Heart left ventricle (tissue), 16 donors: ENCODE results near the gene NXPE3. TPM values are rescaled to one million over a fixed set of nuclear protein-coding genes. Genes with fewer than 3 reads are reported as not detected.

Source experiments
- ATAC-seq, 4 donors: fragments of 200-7000 bp; cut with Tn5 transposase; one replicate each; pipeline ENCODE4 v1.9.1; 2020 to 2022; ENCODE audit warnings: moderate library complexity in 4 of 4, mild to moderate bottlenecking in 3 of 4, moderate number of reproducible peaks in 1 of 4
- DNase-seq, 5 donors: peaks; one replicate each; pipeline ENCODE4 v3.0.0-alpha.2; 2020
- H3K27ac ChIP-seq, 12 donors: fragments of 200-600 bp; sonication (generic) in 4 of 12; one replicate each; pipeline versions ENCODE4 v1.5.0 to v1.8.0; 2016 to 2022; ENCODE audit warnings: mild to moderate bottlenecking in 2 of 12
- H3K27me3 ChIP-seq, 9 donors: fragments of 200-600 bp; sonication (generic) in 2 of 9; one replicate each; pipeline versions ENCODE4 v1.5.1 to v1.8.0; 2016 to 2022; ENCODE audit warnings: mild to moderate bottlenecking in 3 of 9
- H3K36me3 ChIP-seq, 9 donors: fragments of 200-600 bp; sonication (generic) in 2 of 9; one replicate each; pipeline versions ENCODE4 v1.5.0 to v1.8.0; 2018 to 2022; ENCODE audit warnings: mild to moderate bottlenecking in 2 of 9
- H3K4me1 ChIP-seq, 12 donors: fragments of 200-600 bp; sonication (generic) in 4 of 12; one replicate each; pipeline versions ENCODE4 v1.5.0 to v1.8.0; 2016 to 2022; ENCODE audit warnings: mild to moderate bottlenecking in 3 of 12
- H3K4me3 ChIP-seq, 12 donors: fragments of 200-600 bp; sonication (generic) in 4 of 12; one replicate each; pipeline versions ENCODE4 v1.5.0 to v1.8.0; 2017 to 2022; ENCODE audit warnings: mild to moderate bottlenecking in 9 of 12, moderate library complexity in 4 of 12
- H3K9me3 ChIP-seq, 12 donors: fragments of 200-600 bp; sonication (generic) in 4 of 12; one replicate each; pipeline versions ENCODE4 v1.5.0 to v1.8.0; 2016 to 2022; ENCODE audit warnings: mild to moderate bottlenecking in 1 of 12
- POLR2A ChIP-seq, 2 donors: fragments of 450-650 bp; IDR thresholded peaks; one replicate each; pipeline ENCODE4 v1.6.1; 2017; ENCODE audit warnings: antibody characterized with exemption in 2 of 2, mild to moderate bottlenecking in 2 of 2, moderate library complexity in 2 of 2
- WGBS, 4 donors: extraction: QIAGEN DNeasy Blood & Tissue Kit in 2 of 4; methylation state at CpG; one replicate each; pipeline versions ENCODE4 v1.1.5 to v1.1.7; 2013 to 2018; 5-methylcytosine and 5-hydroxymethylcytosine counted together
- intact Hi-C, 10 donors: fragments of 100-400 bp; cut with DNase I; formaldehyde crosslinking; loops; one replicate each; pipeline versions ENCODE4 v1.11.1 to v1.14.2; 2022
- polyA plus RNA-seq, 2 donors: library from polyadenylated mRNA; stranded (reverse); fragments of 200-250 nt; gene quantifications; one replicate each; pipeline ENCODE4 v1.2.3, GENCODE V29; 2013
- total RNA-seq, 9 donors: library from RNA; depleted of rRNA in 2 of 9; stranded (reverse); fragments of >200 nt in 2 of 9; fragmentation: NEBNext Ultra II Directional in 3 of 9; extraction: Animal tissue kit (Norgen Biotek cat#: 25700) in 3 of 9; gene quantifications; one replicate each; pipeline versions ENCODE4 v1.1.0 to v1.2.4, GENCODE V29; 2016 to 2023
- TF ChIP-seq, protein P1 (sequence below), 12 donors: fragments of 200-600 bp; sonication (generic) in 4 of 12; IDR thresholded peaks; one replicate each; pipeline versions ENCODE4 v1.5.0 to v1.8.0; 2018 to 2022; ENCODE audit warnings: antibody characterized with exemption in 12 of 12, mild to moderate bottlenecking in 5 of 12
- donor health status: ischemic (EF 13 %, LVEDD 7.1; RV severe dilation, severe dysfunction).
- donor health status: healthy with polysubstance abuse.
- donor health status: DM: no; HTN: yes; CAD: no.
- donor health status: DM: no; HTN: no; CAD: no.
- donor health status: ischemic (EF 25% LVEDD 6.9; RV normal size, moderate dysfunction).
- donor health status: ischemic (EF 25% LVEDD 5.7; RV mildly dilated, moderate dysfunction).
- donor health status: healthy.
- donor health status: DM: yes; HTN: yes; CAD: no.
- donor health status: ischemic (EF 35%, LVEDD 5.7; RV mildly dilated, moderate dysfunction).
- donor health status: nonischemic (EF 11% LVEDD 7.7; RV severe dilation, severe dysfunction).
- donor health status: DM: yes; HTN: yes; CAD: no.
- donor health status: PGD.
- donor health status: ischemic (EF 29% LVEDD 5.4; RV normal size, mild dysfunction).
- donor health status: nonischemic (EF 23%, LVEDD 6.1; RV moderate dilation, normal function).

The NXPE3 gene
- total and polyA plus RNA-seq, 11 donors: 13.3 to 43.8 (median 35.6) TPM

GRCh38 chr3:101853982-101854381 is 75.0 kb downstream of the NXPE3 start:
- WGBS, 4 donors: 89 to 96% (median 93%) methylated on average over 3 of the region's 3 CpGs
- no peaks in the 10 kb centered on the region for H3K9me3 ChIP-seq
- ATAC-seq (no peak), DNase-seq (no peak)
- TF ChIP-seq, protein P1, sequence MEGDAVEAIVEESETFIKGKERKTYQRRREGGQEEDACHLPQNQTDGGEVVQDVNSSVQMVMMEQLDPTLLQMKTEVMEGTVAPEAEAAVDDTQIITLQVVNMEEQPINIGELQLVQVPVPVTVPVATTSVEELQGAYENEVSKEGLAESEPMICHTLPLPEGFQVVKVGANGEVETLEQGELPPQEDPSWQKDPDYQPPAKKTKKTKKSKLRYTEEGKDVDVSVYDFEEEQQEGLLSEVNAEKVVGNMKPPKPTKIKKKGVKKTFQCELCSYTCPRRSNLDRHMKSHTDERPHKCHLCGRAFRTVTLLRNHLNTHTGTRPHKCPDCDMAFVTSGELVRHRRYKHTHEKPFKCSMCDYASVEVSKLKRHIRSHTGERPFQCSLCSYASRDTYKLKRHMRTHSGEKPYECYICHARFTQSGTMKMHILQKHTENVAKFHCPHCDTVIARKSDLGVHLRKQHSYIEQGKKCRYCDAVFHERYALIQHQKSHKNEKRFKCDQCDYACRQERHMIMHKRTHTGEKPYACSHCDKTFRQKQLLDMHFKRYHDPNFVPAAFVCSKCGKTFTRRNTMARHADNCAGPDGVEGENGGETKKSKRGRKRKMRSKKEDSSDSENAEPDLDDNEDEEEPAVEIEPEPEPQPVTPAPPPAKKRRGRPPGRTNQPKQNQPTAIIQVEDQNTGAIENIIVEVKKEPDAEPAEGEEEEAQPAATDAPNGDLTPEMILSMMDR (IDR thresholded peaks at IDR 0.05): no peak
- no peak for TF ChIP-seq POLR2A (IDR thresholded peaks at IDR 0.05)
- peaks cover 0 to 67% (median 15%) of the 10 kb centered on the region in 12 donors for H3K4me1 ChIP-seq
- intact Hi-C loops: loop anchor here in 4 of 10 donors (5.0 kb wide), 3 partner anchors 37 to 47 kb away; no protein-coding TSS in a partner anchor
- peaks cover 3 to 81% (median 71%) of the 10 kb centered on the region in 9 donors for H3K36me3 ChIP-seq
- peak overlapping the region in 1 of 12 donors; percentile 9 for H3K27ac ChIP-seq
- no peaks in the 10 kb centered on the region for H3K27me3 ChIP-seq
- H3K4me3 ChIP-seq: peak overlapping the region in 5 of 12 donors; percentile 2 to 99 (median 25)

DNA sequence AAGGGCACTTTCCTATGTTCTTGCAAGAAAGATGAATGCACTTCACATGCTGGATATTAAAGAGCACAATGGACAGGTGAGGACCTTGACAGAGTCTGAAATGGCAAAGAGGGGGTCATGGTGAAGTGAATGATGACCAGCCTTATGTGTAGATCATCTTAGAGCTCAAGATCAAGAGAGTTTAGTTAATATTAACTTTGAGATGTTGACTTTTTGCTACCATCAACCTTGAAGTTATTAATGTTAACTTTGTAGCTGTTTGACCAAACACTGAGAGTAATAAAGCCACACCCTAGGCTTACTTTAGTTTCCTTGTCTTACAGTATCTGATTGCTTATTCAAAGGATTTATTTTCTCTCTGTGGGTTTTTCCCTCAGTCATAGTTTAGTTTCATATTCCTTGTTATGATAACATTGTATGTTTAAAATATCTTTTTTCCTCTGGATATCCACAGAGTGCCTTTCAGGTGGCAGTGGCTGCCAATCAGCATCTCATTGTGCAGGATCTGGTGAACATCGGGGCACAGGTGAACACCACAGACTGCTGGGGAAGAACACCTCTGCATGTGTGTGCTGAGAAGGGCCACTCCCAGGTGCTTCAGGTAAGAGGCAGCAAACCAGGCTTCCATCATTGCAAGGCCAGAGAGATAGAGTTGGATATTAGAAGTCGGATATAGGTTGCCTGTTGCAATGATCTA is 75.7 kb downstream of the NXPE3 start:
- Histone ChIP-seq H3K36me3 (peaks cover 3 to 88% (median 78%) of the 10 kb centered on the region in 9 donors), H3K27ac (no peak overlapping the region), H3K4me1 (peaks cover 0 to 67% (median 15%) of the 10 kb centered on the region in 12 donors), H3K27me3 (no peaks in the 10 kb centered on the region), H3K9me3 (no peaks in the 10 kb centered on the region), H3K4me3 (no peak overlapping the region)
- TF ChIP-seq POLR2A (IDR thresholded peaks at IDR 0.05): no peak
- TF ChIP-seq, protein P1 (IDR thresholded peaks at IDR 0.05): no peak
- WGBS, 4 donors: 95 to 98% (median 96%) methylated on average over 2 of the region's 2 CpGs
- intact Hi-C loops: loop anchor here in 4 of 10 donors (5.0 kb wide), 3 partner anchors 37 to 47 kb away; no protein-coding TSS in a partner anchor
- no peak for ATAC-seq
- no peak for DNase-seq

DNA sequence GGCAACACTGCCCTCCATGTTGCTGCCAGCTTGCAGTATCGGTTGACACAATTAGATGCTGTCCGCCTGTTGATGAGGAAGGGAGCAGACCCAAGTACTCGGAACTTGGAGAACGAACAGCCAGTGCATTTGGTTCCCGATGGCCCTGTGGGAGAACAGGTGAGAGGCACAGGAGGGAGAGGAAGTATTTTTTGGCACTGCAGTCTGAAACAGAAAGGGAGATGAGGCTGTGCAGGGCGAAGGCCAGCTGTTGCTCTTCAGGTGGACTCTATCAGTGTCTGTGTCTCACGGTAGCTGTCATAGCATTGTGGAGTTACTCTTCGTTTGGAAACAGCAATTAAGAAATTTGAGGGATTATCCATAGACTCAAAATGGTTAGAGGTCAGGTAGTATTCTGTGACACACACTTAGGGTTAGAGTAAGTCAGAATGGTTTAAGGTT is 78.3 kb downstream of the NXPE3 start:
- DNase-seq (no peak), ATAC-seq (no peak)
- H3K27me3 ChIP-seq: no peaks in the 10 kb centered on the region
- intact Hi-C loops: no loop called here
- peaks cover 3 to 100% (median 95%) of the 10 kb centered on the region in 9 donors for H3K36me3 ChIP-seq
- H3K27ac ChIP-seq: peak overlapping the region in 1 of 12 donors; percentile 23
- TF ChIP-seq, protein P1 (IDR thresholded peaks at IDR 0.05): no peak
- TF ChIP-seq POLR2A (IDR thresholded peaks at IDR 0.05): no peak
- no peaks in the 10 kb centered on the region for H3K9me3 ChIP-seq
- WGBS, 4 donors: 83 to 91% (median 88%) methylated on average over 8 of the region's 8 CpGs
- peaks cover 0 to 56% (median 5%) of the 10 kb centered on the region in 12 donors for H3K4me1 ChIP-seq
- peak overlapping the region in 3 of 12 donors; percentile 1 to 9 (median 7) for H3K4me3 ChIP-seq

- Histone ChIP-seq H3K4me3 (no peak overlapping the region), H3K36me3 (peaks cover 0 to 97% (median 86%) of the 10 kb centered on the region in 9 donors), H3K27ac (no peak overlapping the region), H3K27me3 (no peaks in the 10 kb centered on the region), H3K4me1 (peaks cover 0 to 44% (median 2%) of the 10 kb centered on the region in 12 donors), H3K9me3 (no peaks in the 10 kb centered on the region)
- intact Hi-C loops: no loop called here
- DNase-seq: no peak
- 86 to 90% (median 89%) methylated on average over 4 of the region's 4 CpGs for WGBS, 4 donors
- TF ChIP-seq, protein P1 (IDR thresholded peaks at IDR 0.05): no peak
- no peak for TF ChIP-seq POLR2A (IDR thresholded peaks at IDR 0.05)
- no peak for ATAC-seq
Measured at GRCh38 chr3:101858464-101859030, 79.5 kb downstream of the NXPE3 start.
